Activated T-cell treated with anti-CD3 and anti-CD28 coated beads, Interleukin-2, amount 50 U/mL, for 24 hours (primary cell): Measurements from ENCODE around the gene WSB1.

ENCODE experiments used
- DNase-seq: peaks from one replicate; pipeline ENCODE4 v3.0.0-alpha.2; 2020
- H3K27ac Mint-ChIP-seq: 2 replicates; pipeline ENCODE4 v1.8.0; 2020; ENCODE audit warnings: mild to moderate bottlenecking, mixed read lengths
- H3K27me3 Mint-ChIP-seq: 2 replicates; pipeline ENCODE4 v1.8.0; 2020; ENCODE audit warnings: mixed read lengths
- H3K36me3 Mint-ChIP-seq: 2 replicates; pipeline ENCODE4 v1.8.0; 2020; ENCODE audit warnings: low read depth, mixed read lengths
- H3K4me1 Mint-ChIP-seq: 2 replicates; pipeline ENCODE4 v1.8.0; 2020; ENCODE audit warnings: low read depth, mixed read lengths
- H3K4me3 Mint-ChIP-seq: 2 replicates; pipeline ENCODE4 v1.8.0; 2020; ENCODE audit warnings: mild to moderate bottlenecking, moderate library complexity, mixed read lengths
- H3K9me3 Mint-ChIP-seq: 2 replicates; pipeline ENCODE4 v1.8.0; 2020; ENCODE audit warnings: mixed read lengths

Gene WSB1

GRCh38 chr17:27289856-27290255 is 4.1 kb upstream of the WSB1 start:
- Mint-ChIP-seq H3K36me3 (peaks cover 9% of the 10 kb centered on the region), H3K4me3 (no peak overlapping the region), H3K27me3 (no peaks in the 10 kb centered on the region), H3K9me3 (no peaks in the 10 kb centered on the region), H3K27ac (no peak overlapping the region), H3K4me1 (peaks cover 7% of the 10 kb centered on the region)
- DNase-seq: no peak

- no peak overlapping the region for H3K27ac Mint-ChIP-seq
- DNase-seq: no peak
- H3K4me1 Mint-ChIP-seq: peaks cover 17% of the 10 kb centered on the region
- no peaks in the 10 kb centered on the region for H3K9me3 Mint-ChIP-seq
- peaks cover 21% of the 10 kb centered on the region for H3K36me3 Mint-ChIP-seq
- H3K4me3 Mint-ChIP-seq: no peak overlapping the region
- H3K27me3 Mint-ChIP-seq: no peaks in the 10 kb centered on the region
Observed at GRCh38 chr17:27290916-27291598, 2.9 kb upstream of the WSB1 start.

GRCh38 chr17:27293359-27293897 is 486 bp upstream of the WSB1 start:
- DNase-seq: peak; percentile 48
- peaks cover 37% of the 10 kb centered on the region for H3K4me1 Mint-ChIP-seq
- H3K27ac Mint-ChIP-seq: peak overlapping the region; percentile 99
- H3K27me3 Mint-ChIP-seq: no peaks in the 10 kb centered on the region
- peaks cover 35% of the 10 kb centered on the region for H3K36me3 Mint-ChIP-seq
- H3K4me3 Mint-ChIP-seq: peak overlapping the region; percentile 99
- no peaks in the 10 kb centered on the region for H3K9me3 Mint-ChIP-seq

- Mint-ChIP-seq H3K4me3 (peak overlapping the region; percentile 99), H3K4me1 (peaks cover 50% of the 10 kb centered on the region), H3K36me3 (peaks cover 35% of the 10 kb centered on the region), H3K27ac (peak overlapping the region; percentile 99), H3K27me3 (no peaks in the 10 kb centered on the region), H3K9me3 (no peaks in the 10 kb centered on the region)
- peak; percentile 36 for DNase-seq
Observed at GRCh38 chr17:27294689-27295630, 1.0 kb downstream of the WSB1 start.

- H3K4me1 Mint-ChIP-seq: peaks cover 56% of the 10 kb centered on the region
- H3K9me3 Mint-ChIP-seq: no peaks in the 10 kb centered on the region
- no peak for DNase-seq
- no peaks in the 10 kb centered on the region for H3K27me3 Mint-ChIP-seq
- H3K4me3 Mint-ChIP-seq: peak overlapping the region; percentile 99
- H3K36me3 Mint-ChIP-seq: peaks cover 35% of the 10 kb centered on the region
- peak overlapping the region; percentile 99 for H3K27ac Mint-ChIP-seq
Observed at GRCh38 chr17:27295945-27296344, 2.0 kb downstream of the WSB1 start.

- Mint-ChIP-seq H3K27me3 (no peaks in the 10 kb centered on the region), H3K36me3 (peaks cover 40% of the 10 kb centered on the region), H3K4me3 (peak overlapping the region; percentile 99), H3K27ac (peak overlapping the region; percentile 99), H3K4me1 (peaks cover 61% of the 10 kb centered on the region), H3K9me3 (no peaks in the 10 kb centered on the region)
- DNase-seq: no peak
Observed at GRCh38 chr17:27296428-27296979, 2.6 kb downstream of the WSB1 start.

- no peaks in the 10 kb centered on the region for H3K9me3 Mint-ChIP-seq
- peaks cover 71% of the 10 kb centered on the region for H3K4me1 Mint-ChIP-seq
Observed at GRCh38 chr17:27299384-27300049, 5.6 kb downstream of the WSB1 start.

GRCh38 chr17:27303734-27304133 is 9.8 kb downstream of the WSB1 start:
- H3K9me3 Mint-ChIP-seq: no peaks in the 10 kb centered on the region
- no peaks in the 10 kb centered on the region for H3K27me3 Mint-ChIP-seq
- peaks cover 64% of the 10 kb centered on the region for H3K36me3 Mint-ChIP-seq
- H3K4me3 Mint-ChIP-seq: no peak overlapping the region
- H3K4me1 Mint-ChIP-seq: peaks cover 40% of the 10 kb centered on the region
- no peak overlapping the region for H3K27ac Mint-ChIP-seq
- no peak for DNase-seq

More at GRCh38 chr17:27299384-27300049, 5.6 kb downstream of the WSB1 start:
- H3K4me3 Mint-ChIP-seq: no peak overlapping the region
- H3K36me3 Mint-ChIP-seq: peaks cover 58% of the 10 kb centered on the region
- no peak for DNase-seq
- peak overlapping the region; percentile 81 for H3K27ac Mint-ChIP-seq
- no peaks in the 10 kb centered on the region for H3K27me3 Mint-ChIP-seq

GRCh38 chr17:27306276-27306835 is 12.4 kb downstream of the WSB1 start:
- H3K4me3 Mint-ChIP-seq: no peak overlapping the region
- H3K4me1 Mint-ChIP-seq: peaks cover 18% of the 10 kb centered on the region
- DNase-seq: no peak
- no peaks in the 10 kb centered on the region for H3K27me3 Mint-ChIP-seq
- H3K36me3 Mint-ChIP-seq: peaks cover 86% of the 10 kb centered on the region
- no peak overlapping the region for H3K27ac Mint-ChIP-seq
- no peaks in the 10 kb centered on the region for H3K9me3 Mint-ChIP-seq

- Mint-ChIP-seq H3K4me3 (no peak overlapping the region), H3K27me3 (no peaks in the 10 kb centered on the region), H3K4me1 (no peaks in the 10 kb centered on the region), H3K36me3 (peaks cover 87% of the 10 kb centered on the region), H3K27ac (peak overlapping the region; percentile 63), H3K9me3 (no peaks in the 10 kb centered on the region)
- no peak for DNase-seq
Observed at GRCh38 chr17:27310565-27311110, 16.7 kb downstream of the WSB1 start.

GRCh38 chr17:27313301-27313700 is 19.4 kb downstream of the WSB1 start:
- no peak overlapping the region for H3K27ac Mint-ChIP-seq

GRCh38 chr17:27315322-27315721 is 21.4 kb downstream of the WSB1 start:
- Mint-ChIP-seq H3K36me3 (peaks cover 80% of the 10 kb centered on the region), H3K4me1 (no peaks in the 10 kb centered on the region), H3K27ac (no peak overlapping the region), H3K27me3 (no peaks in the 10 kb centered on the region), H3K9me3 (no peaks in the 10 kb centered on the region), H3K4me3 (no peak overlapping the region)
- DNase-seq: no peak

More at GRCh38 chr17:27313301-27313700, 19.4 kb downstream of the WSB1 start:
- H3K27me3 Mint-ChIP-seq: no peaks in the 10 kb centered on the region
- H3K4me3 Mint-ChIP-seq: no peak overlapping the region
- H3K4me1 Mint-ChIP-seq: no peaks in the 10 kb centered on the region
- no peaks in the 10 kb centered on the region for H3K9me3 Mint-ChIP-seq
- no peak for DNase-seq
- peaks cover 87% of the 10 kb centered on the region for H3K36me3 Mint-ChIP-seq

GRCh38 chr17:27315796-27316465 is 22.0 kb downstream of the WSB1 start:
- DNase-seq: no peak
- H3K4me3 Mint-ChIP-seq: no peak overlapping the region
- H3K27ac Mint-ChIP-seq: no peak overlapping the region
- H3K36me3 Mint-ChIP-seq: peaks cover 73% of the 10 kb centered on the region
- H3K4me1 Mint-ChIP-seq: no peaks in the 10 kb centered on the region
- no peaks in the 10 kb centered on the region for H3K27me3 Mint-ChIP-seq
- H3K9me3 Mint-ChIP-seq: no peaks in the 10 kb centered on the region
